HepG2 (cell line): ENCODE results near the gene SETD1B. TPM values are rescaled to one million over a fixed set of nuclear protein-coding genes. Genes with fewer than 3 reads are reported as not detected.

Experiments
- CC2D1A ChIP-seq: sonication (generic); formaldehyde crosslinking; IDR thresholded peaks from 2 replicates; pipeline ENCODE4 v1.8.1; 2023; ENCODE audit warnings: mild to moderate bottlenecking, missing genetic modification reagents
- CENPX ChIP-seq: sonication (generic); formaldehyde crosslinking; IDR thresholded peaks from 2 replicates; pipeline ENCODE4 v1.9.0; 2021; ENCODE audit warnings: mild to moderate bottlenecking, missing genetic modification reagents, moderate library complexity
- FOSL1 ChIP-seq: sonication (generic); formaldehyde crosslinking; IDR thresholded peaks from 2 replicates; pipeline ENCODE4 v1.9.0; 2021; ENCODE audit warnings: missing genetic modification reagents, borderline replicate concordance
- FOXK1 ChIP-seq: sonication (generic); formaldehyde crosslinking; IDR thresholded peaks from 2 replicates; pipeline ENCODE4 v1.4.0; 2020; ENCODE audit warnings: low read depth, missing genetic modification reagents, borderline replicate concordance
- SETDB1 ChIP-seq: sonication (generic); formaldehyde crosslinking; IDR thresholded peaks from 2 replicates; pipeline ENCODE4 v1.5.1; 2020; ENCODE audit warnings: missing genetic modification reagents, mild to moderate bottlenecking, borderline replicate concordance
- SMYD3 ChIP-seq: sonication (generic); formaldehyde crosslinking; IDR thresholded peaks from 2 replicates; pipeline ENCODE4 v1.8.1; 2023; ENCODE audit warnings: mild to moderate bottlenecking, missing genetic modification reagents
- TARDBP ChIP-seq: sonication (generic); formaldehyde crosslinking; IDR thresholded peaks from 2 replicates; pipeline ENCODE4 v1.8.0; 2022; ENCODE audit warnings: mild to moderate bottlenecking, missing genetic modification reagents
- ZNF7 ChIP-seq: IDR thresholded peaks from 2 replicates; pipeline ENCODE4 v1.6.1; 2016; ENCODE audit warnings: missing biosample characterization, missing genetic modification reagents
- ZNF780A ChIP-seq: sonication (generic); formaldehyde crosslinking; IDR thresholded peaks from 2 replicates; pipeline ENCODE4 v1.8.0; 2022; ENCODE audit warnings: mild to moderate bottlenecking, missing genetic modification reagents, moderate library complexity
- ZNF816 ChIP-seq: sonication (generic); formaldehyde crosslinking; IDR thresholded peaks from 2 replicates; pipeline ENCODE4 v1.8.0; 2022; ENCODE audit warnings: missing genetic modification reagents, mild to moderate bottlenecking, borderline replicate concordance
- polyA plus RNA-seq, 8 experiments: library from polyadenylated mRNA; depleted of rRNA in 3 of 8; stranded (reverse) in 7 of 8; unstranded in 1 of 8; fragments of >200 nt; fragmentation: Illumina TruSeq in 4 of 8; extraction: Trizol in 4 of 8; gene quantifications; 2 replicates each; pipeline versions ENCODE4 v1.2.1 to v1.2.3, GENCODE V29; 2011 to 2016; ENCODE audit warnings: low read depth in 4 of 8, missing spikeins in 1 of 8, mixed read lengths in 1 of 8; ENCODE audit not compliant: insufficient read depth in 1 of 8
- total RNA-seq, 5 experiments: library from RNA; depleted of rRNA; stranded (reverse); fragments of >200 nt; fragmentation: Illumina TruSeq; extraction: Trizol; gene quantifications; 2 replicates each; pipeline ENCODE4 v1.2.3, GENCODE V29; 2016; ENCODE audit warnings: low read depth in 1 of 5
- TF ChIP-seq, protein P1 (sequence below): sonication (generic); formaldehyde crosslinking; IDR thresholded peaks from 2 replicates; pipeline ENCODE4 v1.5.0; 2020; ENCODE audit warnings: mild to moderate bottlenecking, missing genetic modification reagents, moderate library complexity
- TF ChIP-seq, protein P2 (sequence below): sonication (generic); formaldehyde crosslinking; IDR thresholded peaks from 2 replicates; pipeline ENCODE4 v1.5.1; 2020; ENCODE audit warnings: missing genetic modification reagents, mild to moderate bottlenecking, borderline replicate concordance
- TF ChIP-seq, protein P3 (sequence below): sonication (generic); formaldehyde crosslinking; IDR thresholded peaks from 2 replicates; pipeline ENCODE4 v1.5.0; 2020; ENCODE audit warnings: mild to moderate bottlenecking, missing genetic modification reagents, borderline replicate concordance
- TF ChIP-seq, protein P4 (sequence below): sonication (generic); formaldehyde crosslinking; IDR thresholded peaks from 2 replicates; pipeline ENCODE4 v1.8.1; 2023; ENCODE audit warnings: mild to moderate bottlenecking, missing genetic modification reagents, borderline replicate concordance
- TF ChIP-seq, protein P5 (sequence below): sonication (generic); formaldehyde crosslinking; IDR thresholded peaks from 2 replicates; pipeline ENCODE4 v1.4.0; 2020; ENCODE audit warnings: missing genetic modification reagents, borderline replicate concordance

The SETD1B gene
- total and polyA plus RNA-seq, 2 of the 13 experiments (the other 11 are each of a cell fraction or from before 2014, with no cell fraction given) = 1.1 to 1.4 TPM

DNA sequence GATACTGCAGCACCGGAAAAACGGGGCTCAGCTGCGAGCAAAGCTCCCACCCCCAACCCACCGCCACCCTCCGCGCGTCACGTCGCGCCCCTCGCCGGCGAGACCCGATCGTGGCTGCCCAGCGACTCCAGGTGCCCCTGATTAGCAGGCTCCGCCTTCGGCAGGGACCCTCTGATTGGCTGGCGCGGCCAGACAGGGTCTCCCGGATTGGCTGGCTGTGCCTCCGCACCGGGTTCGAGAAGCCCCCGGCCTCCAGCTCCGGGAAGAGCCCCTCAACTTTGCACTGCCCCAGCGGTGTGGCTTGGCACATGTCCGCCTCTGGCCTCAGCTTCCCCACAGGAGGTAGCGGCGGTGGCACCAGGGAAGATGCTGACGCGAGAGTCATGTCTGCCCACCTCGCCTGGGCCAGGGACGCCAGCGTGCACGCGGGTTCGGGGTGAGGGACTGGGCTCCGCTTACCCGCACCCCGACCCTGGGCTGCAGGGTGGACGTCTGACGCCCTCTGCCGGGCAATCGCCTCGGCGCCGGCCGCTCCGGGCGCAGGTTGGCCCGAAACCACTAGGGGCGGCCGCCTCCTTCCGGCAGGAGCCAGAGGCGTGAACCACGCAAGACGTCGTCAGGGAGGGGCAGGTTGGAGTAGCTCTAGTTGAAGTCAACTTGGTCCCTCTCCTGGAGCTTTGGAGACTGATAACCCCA, 9.8 kb upstream of the SETD1B start (continued):
- no peak for TF ChIP-seq SETDB1 (CRISPR knock-in tag)
- TF ChIP-seq, protein P1, sequence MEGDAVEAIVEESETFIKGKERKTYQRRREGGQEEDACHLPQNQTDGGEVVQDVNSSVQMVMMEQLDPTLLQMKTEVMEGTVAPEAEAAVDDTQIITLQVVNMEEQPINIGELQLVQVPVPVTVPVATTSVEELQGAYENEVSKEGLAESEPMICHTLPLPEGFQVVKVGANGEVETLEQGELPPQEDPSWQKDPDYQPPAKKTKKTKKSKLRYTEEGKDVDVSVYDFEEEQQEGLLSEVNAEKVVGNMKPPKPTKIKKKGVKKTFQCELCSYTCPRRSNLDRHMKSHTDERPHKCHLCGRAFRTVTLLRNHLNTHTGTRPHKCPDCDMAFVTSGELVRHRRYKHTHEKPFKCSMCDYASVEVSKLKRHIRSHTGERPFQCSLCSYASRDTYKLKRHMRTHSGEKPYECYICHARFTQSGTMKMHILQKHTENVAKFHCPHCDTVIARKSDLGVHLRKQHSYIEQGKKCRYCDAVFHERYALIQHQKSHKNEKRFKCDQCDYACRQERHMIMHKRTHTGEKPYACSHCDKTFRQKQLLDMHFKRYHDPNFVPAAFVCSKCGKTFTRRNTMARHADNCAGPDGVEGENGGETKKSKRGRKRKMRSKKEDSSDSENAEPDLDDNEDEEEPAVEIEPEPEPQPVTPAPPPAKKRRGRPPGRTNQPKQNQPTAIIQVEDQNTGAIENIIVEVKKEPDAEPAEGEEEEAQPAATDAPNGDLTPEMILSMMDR (CRISPR knock-in tag) = peak; percentile 99
- peak; percentile 67; the same call in 1 of the 2 replicates for TF ChIP-seq FOXK1 (CRISPR knock-in tag)
- TF ChIP-seq TARDBP (CRISPR knock-in tag) = no peak
- TF ChIP-seq, protein P2, sequence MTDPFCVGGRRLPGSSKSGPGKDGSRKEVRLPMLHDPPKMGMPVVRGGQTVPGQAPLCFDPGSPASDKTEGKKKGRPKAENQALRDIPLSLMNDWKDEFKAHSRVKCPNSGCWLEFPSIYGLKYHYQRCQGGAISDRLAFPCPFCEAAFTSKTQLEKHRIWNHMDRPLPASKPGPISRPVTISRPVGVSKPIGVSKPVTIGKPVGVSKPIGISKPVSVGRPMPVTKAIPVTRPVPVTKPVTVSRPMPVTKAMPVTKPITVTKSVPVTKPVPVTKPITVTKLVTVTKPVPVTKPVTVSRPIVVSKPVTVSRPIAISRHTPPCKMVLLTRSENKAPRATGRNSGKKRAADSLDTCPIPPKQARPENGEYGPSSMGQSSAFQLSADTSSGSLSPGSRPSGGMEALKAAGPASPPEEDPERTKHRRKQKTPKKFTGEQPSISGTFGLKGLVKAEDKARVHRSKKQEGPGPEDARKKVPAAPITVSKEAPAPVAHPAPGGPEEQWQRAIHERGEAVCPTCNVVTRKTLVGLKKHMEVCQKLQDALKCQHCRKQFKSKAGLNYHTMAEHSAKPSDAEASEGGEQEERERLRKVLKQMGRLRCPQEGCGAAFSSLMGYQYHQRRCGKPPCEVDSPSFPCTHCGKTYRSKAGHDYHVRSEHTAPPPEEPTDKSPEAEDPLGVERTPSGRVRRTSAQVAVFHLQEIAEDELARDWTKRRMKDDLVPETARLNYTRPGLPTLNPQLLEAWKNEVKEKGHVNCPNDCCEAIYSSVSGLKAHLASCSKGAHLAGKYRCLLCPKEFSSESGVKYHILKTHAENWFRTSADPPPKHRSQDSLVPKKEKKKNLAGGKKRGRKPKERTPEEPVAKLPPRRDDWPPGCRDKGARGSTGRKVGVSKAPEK (CRISPR knock-in tag) = no peak
- TF ChIP-seq, protein P3, sequence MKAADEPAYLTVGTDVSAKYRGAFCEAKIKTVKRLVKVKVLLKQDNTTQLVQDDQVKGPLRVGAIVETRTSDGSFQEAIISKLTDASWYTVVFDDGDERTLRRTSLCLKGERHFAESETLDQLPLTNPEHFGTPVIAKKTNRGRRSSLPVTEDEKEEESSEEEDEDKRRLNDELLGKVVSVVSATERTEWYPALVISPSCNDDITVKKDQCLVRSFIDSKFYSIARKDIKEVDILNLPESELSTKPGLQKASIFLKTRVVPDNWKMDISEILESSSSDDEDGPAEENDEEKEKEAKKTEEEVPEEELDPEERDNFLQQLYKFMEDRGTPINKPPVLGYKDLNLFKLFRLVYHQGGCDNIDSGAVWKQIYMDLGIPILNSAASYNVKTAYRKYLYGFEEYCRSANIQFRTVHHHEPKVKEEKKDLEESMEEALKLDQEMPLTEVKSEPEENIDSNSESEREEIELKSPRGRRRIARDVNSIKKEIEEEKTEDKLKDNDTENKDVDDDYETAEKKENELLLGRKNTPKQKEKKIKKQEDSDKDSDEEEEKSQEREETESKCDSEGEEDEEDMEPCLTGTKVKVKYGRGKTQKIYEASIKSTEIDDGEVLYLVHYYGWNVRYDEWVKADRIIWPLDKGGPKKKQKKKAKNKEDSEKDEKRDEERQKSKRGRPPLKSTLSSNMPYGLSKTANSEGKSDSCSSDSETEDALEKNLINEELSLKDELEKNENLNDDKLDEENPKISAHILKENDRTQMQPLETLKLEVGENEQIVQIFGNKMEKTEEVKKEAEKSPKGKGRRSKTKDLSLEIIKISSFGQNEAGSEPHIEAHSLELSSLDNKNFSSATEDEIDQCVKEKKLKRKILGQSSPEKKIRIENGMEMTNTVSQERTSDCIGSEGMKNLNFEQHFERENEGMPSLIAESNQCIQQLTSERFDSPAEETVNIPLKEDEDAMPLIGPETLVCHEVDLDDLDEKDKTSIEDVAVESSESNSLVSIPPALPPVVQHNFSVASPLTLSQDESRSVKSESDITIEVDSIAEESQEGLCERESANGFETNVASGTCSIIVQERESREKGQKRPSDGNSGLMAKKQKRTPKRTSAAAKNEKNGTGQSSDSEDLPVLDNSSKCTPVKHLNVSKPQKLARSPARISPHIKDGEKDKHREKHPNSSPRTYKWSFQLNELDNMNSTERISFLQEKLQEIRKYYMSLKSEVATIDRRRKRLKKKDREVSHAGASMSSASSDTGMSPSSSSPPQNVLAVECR (CRISPR knock-in tag) = peak; percentile 78
- peak; percentile 85; the same call in 1 of the 2 replicates for TF ChIP-seq ZNF780A (CRISPR knock-in tag)
- TF ChIP-seq ZNF7 (CRISPR knock-in tag) = no peak
- no peak for TF ChIP-seq CC2D1A (CRISPR knock-in tag)
- TF ChIP-seq SMYD3 = no peak; the same call in 1 of the 2 replicates
- TF ChIP-seq CENPX (CRISPR knock-in tag) = no peak
- TF ChIP-seq, protein P4, sequence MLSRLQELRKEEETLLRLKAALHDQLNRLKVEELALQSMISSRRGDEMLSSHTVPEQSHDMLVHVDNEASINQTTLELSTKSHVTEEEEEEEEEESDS = 0 out of 2 replicates have a peak, but pooled peaks have one; percentile 43
- TF ChIP-seq, protein P5, sequence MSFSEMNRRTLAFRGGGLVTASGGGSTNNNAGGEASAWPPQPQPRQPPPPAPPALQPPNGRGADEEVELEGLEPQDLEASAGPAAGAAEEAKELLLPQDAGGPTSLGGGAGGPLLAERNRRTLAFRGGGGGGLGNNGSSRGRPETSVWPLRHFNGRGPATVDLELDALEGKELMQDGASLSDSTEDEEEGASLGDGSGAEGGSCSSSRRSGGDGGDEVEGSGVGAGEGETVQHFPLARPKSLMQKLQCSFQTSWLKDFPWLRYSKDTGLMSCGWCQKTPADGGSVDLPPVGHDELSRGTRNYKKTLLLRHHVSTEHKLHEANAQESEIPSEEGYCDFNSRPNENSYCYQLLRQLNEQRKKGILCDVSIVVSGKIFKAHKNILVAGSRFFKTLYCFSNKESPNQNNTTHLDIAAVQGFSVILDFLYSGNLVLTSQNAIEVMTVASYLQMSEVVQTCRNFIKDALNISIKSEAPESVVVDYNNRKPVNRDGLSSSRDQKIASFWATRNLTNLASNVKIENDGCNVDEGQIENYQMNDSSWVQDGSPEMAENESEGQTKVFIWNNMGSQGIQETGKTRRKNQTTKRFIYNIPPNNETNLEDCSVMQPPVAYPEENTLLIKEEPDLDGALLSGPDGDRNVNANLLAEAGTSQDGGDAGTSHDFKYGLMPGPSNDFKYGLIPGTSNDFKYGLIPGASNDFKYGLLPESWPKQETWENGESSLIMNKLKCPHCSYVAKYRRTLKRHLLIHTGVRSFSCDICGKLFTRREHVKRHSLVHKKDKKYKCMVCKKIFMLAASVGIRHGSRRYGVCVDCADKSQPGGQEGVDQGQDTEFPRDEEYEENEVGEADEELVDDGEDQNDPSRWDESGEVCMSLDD (CRISPR knock-in tag) = peak; percentile 99
- TF ChIP-seq FOSL1 (CRISPR knock-in tag) = no peak
- 0 out of 2 replicates have a peak, but pooled peaks have one; percentile 29 for TF ChIP-seq ZNF816 (CRISPR knock-in tag)
